GM12864 (cell line): ENCODE results near the gene GNAQ.

Experiments used
- DNase-seq: peaks from one replicate; pipeline ENCODE4 v3.0.0-alpha.2; 2011; ENCODE audit warnings: low read depth
- H3K4me3 ChIP-seq: 2 replicates; pipeline ENCODE4 v1.5.1; 2011; ENCODE audit warnings: mild to moderate bottlenecking, low read depth, low read length, control low read depth
- CTCF ChIP-seq: IDR thresholded peaks from 2 replicates; pipeline ENCODE4 v1.5.1; 2011; ENCODE audit warnings: low read depth, mild to moderate bottlenecking, moderate library complexity, low read length, control low read depth, inconsistent platforms; ENCODE audit errors: missing control alignments

The GNAQ gene

GRCh38 chr9:78004478-78005229 is 27.0 kb downstream of the GNAQ start:
- no peak for DNase-seq
- H3K4me3 ChIP-seq: no peak overlapping the region
- TF ChIP-seq CTCF: peak; percentile 33

- TF ChIP-seq CTCF: no peak
- DNase-seq: no peak
- no peak overlapping the region for H3K4me3 ChIP-seq
These were observed 27.9 kb downstream of the GNAQ start for GRCh38 chr9:78003730-78004129.

DNA sequence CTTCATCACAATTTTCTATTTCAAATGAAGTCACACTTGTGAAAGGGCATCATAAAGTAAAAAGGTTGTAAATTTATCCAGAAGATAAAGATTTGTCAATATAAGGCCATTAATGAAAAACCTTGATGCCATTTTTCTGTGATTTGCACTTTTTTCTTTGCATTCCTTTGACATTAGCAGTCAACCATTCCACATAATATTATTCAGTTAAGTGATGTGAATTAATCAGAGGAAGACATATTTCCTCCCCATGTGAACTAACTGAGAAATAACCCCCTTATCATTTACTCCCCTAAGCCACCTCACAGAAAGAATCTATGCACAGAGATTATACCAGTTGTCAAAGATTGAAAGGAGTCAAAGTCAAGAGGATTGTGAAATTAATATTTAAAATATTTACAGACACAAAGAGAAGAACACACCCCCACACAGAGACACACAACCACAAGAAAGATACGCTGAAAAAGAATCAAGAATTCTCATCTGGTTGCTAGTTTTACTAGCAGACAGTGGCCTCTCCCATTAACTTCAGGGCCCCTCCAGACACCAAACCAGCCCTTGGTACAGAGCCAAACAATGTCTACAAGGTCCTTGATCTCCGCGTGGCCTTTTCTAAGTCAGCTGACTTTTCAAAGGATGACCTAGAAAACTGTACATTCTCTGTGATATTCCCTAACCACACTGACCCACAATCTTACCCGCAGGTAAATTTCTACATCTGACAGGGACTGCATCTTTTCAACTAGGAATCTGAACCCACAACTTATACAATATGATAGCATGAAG is 29.5 kb downstream of the GNAQ start:
- no peak for DNase-seq

GRCh38 chr9:78000221-78000620 is 31.4 kb downstream of the GNAQ start:
- no peak overlapping the region for H3K4me3 ChIP-seq
- no peak for DNase-seq
- TF ChIP-seq CTCF: no peak

More for the DNA sequence above, 29.5 kb downstream of the GNAQ start:
- H3K4me3 ChIP-seq: no peak overlapping the region
- TF ChIP-seq CTCF: no peak

DNA sequence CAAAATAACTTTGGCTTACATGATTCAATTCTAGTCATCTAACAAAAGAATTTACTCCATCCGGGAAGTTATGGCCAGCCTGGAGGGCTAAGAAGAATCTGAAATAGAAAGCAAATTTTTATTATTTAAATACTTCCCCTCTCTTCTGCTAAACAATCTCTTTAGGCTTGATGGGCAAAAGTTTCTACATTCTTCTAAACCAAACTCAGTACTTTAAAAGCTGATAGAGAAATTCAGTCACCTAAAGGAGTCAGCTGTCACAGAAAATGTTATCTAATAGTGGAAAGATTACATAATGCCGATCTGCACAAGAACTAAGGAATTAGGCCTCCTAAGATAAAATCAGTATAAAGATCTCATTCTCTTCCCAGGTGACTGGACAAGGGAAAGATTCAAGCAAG is 32.4 kb downstream of the GNAQ start:
- DNase-seq: no peak
- no peak overlapping the region for H3K4me3 ChIP-seq
- TF ChIP-seq CTCF: no peak

DNA sequence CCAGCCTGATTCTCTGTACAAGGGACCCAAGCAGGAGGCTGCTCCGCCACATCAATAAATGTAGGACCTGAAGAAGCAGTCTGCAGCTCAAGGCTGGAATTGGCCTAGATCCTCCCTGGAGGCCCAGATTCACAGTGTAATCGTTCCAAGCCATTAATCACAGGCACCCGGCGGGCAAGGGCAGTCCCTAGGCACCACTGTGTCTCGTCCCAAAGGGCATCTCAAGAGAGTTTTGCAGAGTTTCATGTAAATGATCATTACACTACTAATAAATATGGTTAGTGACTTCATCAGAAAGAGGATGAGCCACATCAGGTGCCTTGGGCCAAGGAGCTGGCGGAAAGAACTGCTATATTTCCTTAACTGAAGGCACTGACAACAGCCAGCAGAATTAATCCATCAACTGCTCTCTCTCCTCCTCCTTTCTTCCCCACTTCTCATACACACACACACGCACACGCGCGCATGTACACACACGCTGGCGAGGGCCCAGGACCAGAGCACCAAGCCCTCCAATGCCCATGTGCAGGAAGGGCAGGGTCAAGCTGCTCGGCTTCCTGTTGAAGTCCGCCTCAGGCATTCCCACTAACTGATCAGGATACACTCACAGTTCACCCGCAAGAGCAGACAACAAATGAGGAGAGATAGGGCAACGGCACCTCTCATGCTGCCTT is 33.9 kb downstream of the GNAQ start:
- no peak for TF ChIP-seq CTCF
- no peak overlapping the region for H3K4me3 ChIP-seq
- no peak for DNase-seq
